Upper lobe of left lung (tissue), 6 donors: ENCODE results near the gene CNPY1. TPM values are rescaled to one million over a fixed set of nuclear protein-coding genes. Genes with fewer than 3 reads are reported as not detected.
A peak's percentile ranks its signal among the peaks of the same experiment; 100 is the strongest.

Experiments
- ATAC-seq, 2 donors: fragments of 200-7000 bp; cut with Tn5 transposase; one replicate each; pipeline ENCODE4 v1.9.1; 2022; ENCODE audit warnings: mild to moderate bottlenecking in 2 of 2, moderate library complexity in 2 of 2; ENCODE audit not compliant: low FRiP score in 2 of 2
- DNase-seq, 2 donors: peaks; one replicate each; pipeline ENCODE4 v3.0.0-alpha.2; 2019 to 2020
- H3K27ac ChIP-seq, 4 donors: fragments of 200-600 bp; sonication (generic); one replicate each; pipeline ENCODE4 v1.5.1; 2016 to 2019
- H3K27me3 ChIP-seq, 4 donors: fragments of 200-600 bp; sonication (generic); one replicate each; pipeline ENCODE4 v1.5.1; 2017 to 2019
- H3K36me3 ChIP-seq, 4 donors: fragments of 200-600 bp; sonication (generic); one replicate each; pipeline ENCODE4 v1.5.1; 2016 to 2019
- H3K4me1 ChIP-seq, 4 donors: fragments of 200-600 bp; sonication (generic); one replicate each; pipeline ENCODE4 v1.5.1; 2018 to 2019
- H3K4me3 ChIP-seq, 4 donors: fragments of 200-600 bp; sonication (generic); one replicate each; pipeline ENCODE4 v1.5.1; 2017 to 2019; ENCODE audit warnings: mild to moderate bottlenecking in 2 of 4, moderate library complexity in 1 of 4
- H3K9me3 ChIP-seq, 4 donors: fragments of 200-600 bp; sonication (generic); one replicate each; pipeline ENCODE4 v1.5.1; 2018 to 2019
- CTCF ChIP-seq, 6 experiments: fragments of 450-650 bp in 4 of 6; fragments of 200-600 bp in 2 of 6; sonication (generic) in 2 of 6; IDR thresholded peaks; one replicate each; pipeline ENCODE4 v1.5.1; 2016 to 2019; ENCODE audit warnings: antibody characterized with exemption in 6 of 6
- EP300 ChIP-seq, 4 donors: sonication (generic); formaldehyde crosslinking; IDR thresholded peaks; one replicate each; pipeline ENCODE4 v1.5.1; 2017; ENCODE audit warnings: antibody characterized with exemption in 4 of 4, control low read depth in 2 of 4
- POLR2A ChIP-seq, 4 donors: fragments of 450-650 bp; IDR thresholded peaks; one replicate each; pipeline ENCODE4 v1.5.1; 2016 to 2017; ENCODE audit warnings: antibody characterized with exemption in 4 of 4, mild to moderate bottlenecking in 2 of 4
- POLR2AphosphoS5 ChIP-seq, 2 donors: sonication (generic); formaldehyde crosslinking; IDR thresholded peaks; one replicate each; pipeline ENCODE4 v1.5.1; 2017; ENCODE audit warnings: antibody characterized with exemption in 2 of 2
- WGBS, 2 donors: methylation state at CpG; one replicate each; pipeline ENCODE4 v1.1.5; 2017 to 2018; 5-methylcytosine and 5-hydroxymethylcytosine counted together
- total RNA-seq, 6 donors: library from RNA; depleted of rRNA in 4 of 6; stranded (reverse); fragments of >200 nt in 4 of 6; gene quantifications; one replicate each; pipeline versions ENCODE4 v1.1.0 to v1.2.1, GENCODE V29; 2016 to 2021
- donor health status: DM: no; HTN: no; CAD: no; lungs with moderate emphysema.
- donor health status: DM: no; HTN: yes; CAD: no; lungs with severe emphysema.

The CNPY1 gene
- total RNA-seq, 6 donors from 2014 or later: not detected

- H3K36me3 ChIP-seq: no peaks in the 10 kb centered on the region
- H3K27ac ChIP-seq: no peak overlapping the region
- H3K9me3 ChIP-seq: no peaks in the 10 kb centered on the region
- peaks cover 11 to 16% (median 13%) of the 10 kb centered on the region in 4 donors for H3K4me1 ChIP-seq
- peaks cover 0 to 28% (median 12%) of the 10 kb centered on the region in 4 donors for H3K27me3 ChIP-seq
- DNase-seq (no peak), ATAC-seq (no peak)
- peak overlapping the region in 1 of 4 donors; percentile 33 for H3K4me3 ChIP-seq
- TF ChIP-seq POLR2A (IDR thresholded peaks at IDR 0.05) (no peak), EP300 (IDR thresholded peaks at IDR 0.05) (no peak), POLR2AphosphoS5 (IDR thresholded peaks at IDR 0.05) (no peak), CTCF (IDR thresholded peaks at IDR 0.05) (no peak)
- 26 to 28% methylated on average over 14 of the region's 14 CpGs for WGBS, 2 donors
These were observed 13.6 kb downstream of the CNPY1 start for GRCh38 chr7:155532792-155533119.

GRCh38 chr7:155531681-155532080 lies 14.7 kb downstream of the CNPY1 start:
- TF ChIP-seq EP300 (IDR thresholded peaks at IDR 0.05): no peak
- no peak for TF ChIP-seq POLR2AphosphoS5 (IDR thresholded peaks at IDR 0.05)
- TF ChIP-seq POLR2A (IDR thresholded peaks at IDR 0.05): no peak
- no peak for TF ChIP-seq CTCF (IDR thresholded peaks at IDR 0.05)
- peaks cover 0 to 28% (median 12%) of the 10 kb centered on the region in 4 donors for H3K27me3 ChIP-seq
- no peak for DNase-seq
- no peaks in the 10 kb centered on the region for H3K36me3 ChIP-seq
- no peaks in the 10 kb centered on the region for H3K9me3 ChIP-seq
- peaks cover 11 to 16% (median 13%) of the 10 kb centered on the region in 4 donors for H3K4me1 ChIP-seq
- no peak for ATAC-seq
- H3K27ac ChIP-seq: no peak overlapping the region
- WGBS, 2 donors: 8 to 18% methylated on average over 7 to 9 of the region's 9 CpGs
- no peak overlapping the region for H3K4me3 ChIP-seq

GRCh38 chr7:155530601-155531000 lies 15.8 kb downstream of the CNPY1 start:
- no peak overlapping the region for H3K4me3 ChIP-seq
- H3K27ac ChIP-seq: no peak overlapping the region
- no peak for DNase-seq
- peaks cover 11 to 16% (median 13%) of the 10 kb centered on the region in 4 donors for H3K4me1 ChIP-seq
- H3K27me3 ChIP-seq: peaks cover 0 to 30% (median 14%) of the 10 kb centered on the region in 4 donors
- no peaks in the 10 kb centered on the region for H3K9me3 ChIP-seq
- no peak for ATAC-seq
- 42 to 77% methylated on average over 1 to 6 of the region's 6 CpGs for WGBS, 2 donors
- no peaks in the 10 kb centered on the region for H3K36me3 ChIP-seq
- TF ChIP-seq POLR2A (IDR thresholded peaks at IDR 0.05) (no peak), EP300 (IDR thresholded peaks at IDR 0.05) (no peak), POLR2AphosphoS5 (IDR thresholded peaks at IDR 0.05) (no peak), CTCF (IDR thresholded peaks at IDR 0.05) (no peak)

GRCh38 chr7:155529845-155530244 lies 16.5 kb downstream of the CNPY1 start:
- H3K36me3 ChIP-seq: no peaks in the 10 kb centered on the region
- TF ChIP-seq CTCF (IDR thresholded peaks at IDR 0.05) (no peak), POLR2AphosphoS5 (IDR thresholded peaks at IDR 0.05) (no peak), POLR2A (IDR thresholded peaks at IDR 0.05) (no peak), EP300 (IDR thresholded peaks at IDR 0.05) (no peak)
- no peak for ATAC-seq
- H3K4me3 ChIP-seq: no peak overlapping the region
- 84 to 87% methylated on average over 11 of the region's 11 CpGs for WGBS, 2 donors
- H3K27ac ChIP-seq: no peak overlapping the region
- DNase-seq: no peak
- H3K27me3 ChIP-seq: peaks cover 0 to 30% (median 14%) of the 10 kb centered on the region in 4 donors
- no peaks in the 10 kb centered on the region for H3K9me3 ChIP-seq
- peaks cover 11 to 16% (median 13%) of the 10 kb centered on the region in 4 donors for H3K4me1 ChIP-seq

GRCh38 chr7:155529346-155529745 lies 17.0 kb downstream of the CNPY1 start:
- Histone ChIP-seq H3K27me3 (peaks cover 0 to 27% (median 12%) of the 10 kb centered on the region in 4 donors), H3K9me3 (no peaks in the 10 kb centered on the region), H3K4me1 (peaks cover 11 to 16% (median 13%) of the 10 kb centered on the region in 4 donors), H3K36me3 (no peaks in the 10 kb centered on the region), H3K4me3 (no peak overlapping the region), H3K27ac (no peak overlapping the region)
- DNase-seq: no peak
- no peak for TF ChIP-seq POLR2A (IDR thresholded peaks at IDR 0.05)
- no peak for TF ChIP-seq CTCF (IDR thresholded peaks at IDR 0.05)
- no peak for TF ChIP-seq EP300 (IDR thresholded peaks at IDR 0.05)
- 87 to 91% methylated on average over 4 of the region's 4 CpGs for WGBS, 2 donors
- ATAC-seq: no peak
